ENCODE measurements around the gene ABHD8.
A peak's percentile ranks its signal among the peaks of the same experiment; 100 is the strongest.

Gene ABHD8

GRCh38 chr19:17321655-17322489 is 18.6 kb upstream of the ABHD8 start:
- FAIRE-seq (no peak), DNase-seq (ENCODE audit: low spot score) (no peak)

DNA sequence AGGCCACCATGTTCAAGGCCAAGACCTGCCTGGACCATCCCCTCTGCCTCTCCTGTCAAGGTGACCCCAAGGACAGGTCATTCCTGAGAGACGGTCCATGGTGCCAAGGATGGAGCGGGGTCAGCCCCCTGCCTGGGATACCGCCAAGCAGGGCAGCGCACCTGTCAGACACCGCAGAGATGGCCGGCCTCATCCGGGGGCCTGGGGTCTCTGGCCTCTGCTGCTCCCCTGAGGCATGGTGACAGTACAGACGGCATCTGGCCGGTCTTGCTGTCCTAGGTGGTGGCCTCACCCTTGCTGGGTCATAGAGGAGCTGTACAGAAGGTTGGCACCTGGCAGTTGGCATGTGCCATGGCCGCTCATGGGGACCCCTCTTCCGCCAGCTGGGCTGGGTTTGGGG is 17.2 kb upstream of the ABHD8 start:
- no peak for FAIRE-seq
- DNase-seq (ENCODE audit: low spot score), result no peak

GRCh38 chr19:17319473-17320238 is 16.4 kb upstream of the ABHD8 start:
- FAIRE-seq (no peak), DNase-seq (ENCODE audit: low spot score) (no peak)

DNA sequence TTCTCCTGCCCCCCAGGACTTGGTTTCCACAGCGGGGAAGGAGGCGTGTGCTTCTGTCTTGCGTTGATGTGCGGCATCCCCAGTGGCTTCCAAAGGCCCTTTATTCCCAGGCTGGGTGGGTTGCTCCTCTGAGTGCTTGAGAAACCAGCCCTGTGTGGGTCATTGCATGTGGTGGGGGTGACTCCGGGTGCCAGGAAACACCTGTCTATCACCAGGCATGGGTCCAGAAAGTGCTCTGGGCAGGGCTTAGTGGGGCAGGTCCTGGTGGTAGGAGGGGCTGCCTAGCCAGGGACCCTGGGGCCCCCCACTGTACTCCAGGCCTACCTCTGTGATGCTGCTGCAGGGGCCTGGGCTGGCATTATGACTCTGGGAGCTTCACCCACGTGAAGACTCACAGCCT is 15.7 kb upstream of the ABHD8 start:
- FAIRE-seq (no peak), DNase-seq (ENCODE audit: low spot score) (no peak)

DNA sequence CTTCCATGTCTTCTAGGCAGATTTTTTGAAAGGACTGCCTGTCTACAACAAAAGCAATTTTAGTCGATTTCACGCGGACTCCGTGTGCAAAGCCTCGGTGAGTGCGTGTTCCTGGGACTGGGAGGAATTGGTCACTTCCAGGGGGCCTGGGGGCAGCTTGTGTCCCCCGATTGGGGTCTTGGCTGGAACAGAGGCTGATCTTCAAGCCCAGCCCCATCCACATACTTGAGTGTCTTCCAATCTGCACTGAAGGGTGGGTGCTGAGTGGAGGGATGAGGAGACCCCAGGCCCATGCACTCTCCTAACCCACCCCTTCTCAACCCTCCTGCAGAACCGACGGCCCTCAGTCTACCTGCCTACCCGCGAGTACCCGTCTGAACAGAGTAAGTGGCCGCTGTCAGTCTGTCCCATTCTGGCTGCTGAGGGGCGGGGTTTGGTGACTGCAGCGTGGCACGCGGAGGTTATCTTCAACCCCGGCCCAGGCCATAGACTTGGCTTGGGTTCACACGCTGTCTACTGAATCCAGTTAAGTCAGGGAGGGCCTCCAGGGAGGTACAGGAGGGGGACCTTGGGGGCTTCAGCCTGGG is 10.9 kb upstream of the ABHD8 start:
- FAIRE-seq, result no peak

GRCh38 chr19:17312189-17313113 is 9.2 kb upstream of the ABHD8 start:
- no peak for FAIRE-seq
- DNase-seq (ENCODE audit: low spot score), result no peak

More for the DNA sequence above, 10.9 kb upstream of the ABHD8 start:
- DNase-seq (ENCODE audit: low spot score), result no peak

DNA sequence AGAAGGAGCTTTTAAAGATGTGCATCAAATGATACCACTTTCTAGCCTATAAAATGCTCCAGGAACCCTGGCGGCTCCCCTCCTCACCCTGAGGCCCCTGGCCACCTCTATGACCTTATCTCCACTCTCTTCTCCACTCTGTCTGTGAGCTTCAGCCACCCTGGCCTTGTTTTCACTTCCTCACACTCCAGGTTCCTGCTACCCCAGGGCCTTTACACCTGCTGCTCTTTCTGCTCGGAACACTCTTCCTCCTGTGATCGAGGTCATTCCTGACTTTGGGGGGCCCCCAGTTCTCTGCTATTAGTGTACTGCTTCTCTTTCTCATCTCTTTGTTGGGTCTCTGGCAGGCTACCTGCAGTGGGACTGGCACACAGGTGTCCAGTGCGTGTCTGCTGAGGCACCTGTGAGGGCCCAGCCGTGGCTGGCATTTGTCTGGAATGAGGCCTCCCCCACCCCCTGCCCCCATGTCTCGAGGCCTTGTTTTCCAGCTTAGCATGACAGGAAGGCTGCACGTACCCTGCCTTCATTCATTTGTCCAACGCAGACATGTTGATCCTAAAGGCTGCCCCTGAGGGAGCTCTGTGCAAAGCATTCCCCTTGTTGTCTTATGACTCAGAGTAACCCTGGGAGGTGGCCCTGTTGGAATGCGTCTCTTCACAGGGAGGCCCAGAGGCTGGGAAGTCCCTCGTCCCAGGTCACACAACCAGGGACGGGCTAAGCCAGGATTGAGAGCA is 8.4 kb upstream of the ABHD8 start:
- FAIRE-seq, result no peak

GRCh38 chr19:17309965-17310461 is 6.8 kb upstream of the ABHD8 start:
- DNase-seq (ENCODE audit: low spot score) (no peak), FAIRE-seq (no peak)

More for the DNA sequence above, 8.4 kb upstream of the ABHD8 start:
- no peak for DNase-seq (ENCODE audit: low spot score)

- FAIRE-seq (peak; percentile 85), DNase-seq (ENCODE audit: low spot score) (peak; percentile 91)
Observed at GRCh38 chr19:17309198-17309964, 6.2 kb upstream of the ABHD8 start, which contains the start of gene DDA1. DDA1 (plus strand) TSS chr19:17309563; CDS start chr19:17309655, 92 bp downstream.

GRCh38 chr19:17307876-17308377 is 4.7 kb upstream of the ABHD8 start:
- DNase-seq (ENCODE audit: low spot score), result no peak
- no peak for FAIRE-seq

- FAIRE-seq (no peak), DNase-seq (ENCODE audit: low spot score) (no peak)
Observed at GRCh38 chr19:17306285-17306714, 3.1 kb upstream of the ABHD8 start.

DNA sequence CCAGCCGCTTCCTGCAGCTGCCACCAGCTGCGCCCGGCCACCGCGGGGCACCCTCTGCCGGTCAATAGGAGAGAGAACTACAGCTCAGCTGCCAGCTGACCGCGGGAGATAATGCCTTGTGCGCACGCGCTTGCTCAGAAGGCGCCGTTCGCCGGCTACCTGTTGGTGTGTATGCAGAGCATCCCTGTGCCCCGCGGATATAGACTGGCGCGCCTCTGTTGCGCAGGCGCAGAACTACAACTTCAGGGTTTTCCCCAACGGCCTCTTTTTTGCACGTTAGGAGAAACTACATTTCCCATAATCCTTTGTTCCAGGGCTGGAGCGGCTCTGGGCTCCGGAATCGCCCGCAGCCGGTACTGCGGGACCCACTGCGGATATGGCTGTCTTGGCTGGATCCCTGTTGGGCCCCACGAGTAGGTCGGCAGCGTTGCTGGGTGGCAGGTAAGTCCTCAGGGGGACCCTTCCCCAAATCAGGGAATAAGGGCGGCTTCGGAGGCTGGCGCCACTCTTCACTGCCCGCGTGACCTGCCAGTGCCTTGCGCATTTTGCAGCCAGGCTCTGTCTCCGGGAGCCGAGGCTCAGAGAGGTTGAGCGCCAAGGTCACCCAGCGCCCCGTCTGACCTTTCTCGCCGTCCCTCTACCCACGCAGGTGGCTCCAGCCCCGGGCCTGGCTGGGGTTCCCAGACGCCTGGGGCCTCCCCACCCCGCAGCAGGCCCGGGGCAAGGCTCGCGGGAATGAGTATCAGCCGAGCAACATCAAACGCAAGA is 2.5 kb upstream of the ABHD8 start, which contains the start of gene MRPL34:
Gene MRPL34 (plus strand): TSS at position 356 of the 768 bp plus-strand sequence. CDS start 21 bp downstream, at position 377.
- FAIRE-seq (no peak), DNase-seq (ENCODE audit: low spot score) (peak; percentile 88)

DNA sequence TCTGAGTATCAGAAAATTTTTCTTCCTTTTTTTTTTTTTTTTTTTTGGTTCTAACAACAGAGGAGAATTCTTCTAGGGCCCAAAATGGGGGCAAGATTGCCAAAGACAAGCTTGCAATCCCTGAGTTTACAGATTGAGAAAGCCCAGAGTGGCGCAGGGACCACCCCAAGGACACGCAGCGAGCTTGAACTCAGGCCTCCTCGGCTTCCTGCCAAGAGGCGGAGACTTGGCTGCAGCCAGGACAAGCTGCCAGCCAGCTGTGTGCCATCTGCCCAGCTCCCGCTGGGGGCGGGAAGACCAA is 1.9 kb upstream of the ABHD8 start:
- FAIRE-seq (peak; percentile 59), DNase-seq (ENCODE audit: low spot score) (no peak)

- DNase-seq (ENCODE audit: low spot score) (no peak), FAIRE-seq (no peak)
Observed at GRCh38 chr19:17304386-17305215, 1.4 kb upstream of the ABHD8 start.

- FAIRE-seq, result no peak
- no peak for DNase-seq (ENCODE audit: low spot score)
Observed at GRCh38 chr19:17303940-17304267, 679 bp upstream of the ABHD8 start.

GRCh38 chr19:17302391-17303166 is 646 bp downstream of the ABHD8 start:
- FAIRE-seq, result no peak
- no peak for DNase-seq (ENCODE audit: low spot score)
